HTERT RPE-1 (cell line): ENCODE measurements around the gene FUBP1.
"Not testable (repeated sequence)": the region's sequence is repeated elsewhere in the genome, so short reads cannot be mapped to it uniquely, and the experiment has no call there.

Experiments used
- in situ Hi-C: fragments of 300-500 bp; cut with MboI; formaldehyde crosslinking; loops from 4 replicates; pipeline ENCODE4 v1.14.3; 2020; ENCODE audit warnings: low sequenced_read_pairs

FUBP1 gene

GRCh38 chr1:77978969-77979876 is at the start of gene FUBP1:
Gene FUBP1, minus strand, starts transcription at chr1:77979072. Its CDS starts 68 bp downstream, at chr1:77979004.
- in situ Hi-C loops, result no loop called here

GRCh38 chr1:78021134-78021533 is 42.3 kb upstream of the FUBP1 start:
- in situ Hi-C loops, result not testable (repeated sequence)

GRCh38 chr1:78019024-78019423 is 40.2 kb upstream of the FUBP1 start:
- in situ Hi-C loops, result no loop called here

DNA sequence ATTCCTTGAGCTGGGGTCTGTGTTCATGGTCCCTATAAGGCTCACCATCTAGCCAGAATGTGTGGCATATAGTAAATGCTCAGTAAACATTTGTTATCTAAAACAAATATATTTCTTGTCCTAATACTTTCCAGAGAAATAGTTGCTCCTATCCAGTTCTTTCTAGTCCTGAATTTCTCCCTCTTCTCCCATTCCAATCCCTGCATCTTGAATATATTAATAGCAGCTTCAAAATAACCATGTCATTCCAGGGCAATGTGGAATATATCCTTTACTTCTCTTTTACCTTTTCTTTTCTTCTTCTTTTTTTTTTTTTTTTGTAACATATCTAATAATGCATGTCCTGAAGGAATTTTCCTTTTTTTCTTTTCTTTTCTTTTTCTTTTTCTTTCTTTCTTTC is 36.3 kb upstream of the FUBP1 start:
- in situ Hi-C loops, result no loop called here

DNA sequence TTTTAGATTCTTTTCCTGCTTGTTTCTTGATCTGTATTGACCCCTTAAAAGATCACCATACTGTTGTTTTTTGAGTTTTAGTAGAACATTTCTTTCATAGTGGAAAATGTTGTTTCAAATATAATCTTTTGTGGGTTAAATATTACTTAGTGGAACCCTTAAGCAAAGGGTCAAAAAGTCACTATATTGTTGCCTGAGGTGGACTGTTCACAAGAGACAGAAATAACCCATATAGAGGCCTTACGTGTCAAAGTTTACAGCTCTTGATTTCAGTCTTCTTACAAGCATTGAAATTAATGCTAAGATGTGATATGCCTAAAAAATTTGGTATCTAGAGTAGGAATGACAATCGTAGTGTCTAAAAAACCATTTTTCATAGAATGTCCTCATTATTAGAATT is 32.2 kb upstream of the FUBP1 start:
- in situ Hi-C loops, result no loop called here

GRCh38 chr1:78009836-78010235 is 31.0 kb upstream of the FUBP1 start:
- in situ Hi-C loops, result no loop called here

GRCh38 chr1:78009276-78009675 is 30.4 kb upstream of the FUBP1 start:
- in situ Hi-C loops, result no loop called here

DNA sequence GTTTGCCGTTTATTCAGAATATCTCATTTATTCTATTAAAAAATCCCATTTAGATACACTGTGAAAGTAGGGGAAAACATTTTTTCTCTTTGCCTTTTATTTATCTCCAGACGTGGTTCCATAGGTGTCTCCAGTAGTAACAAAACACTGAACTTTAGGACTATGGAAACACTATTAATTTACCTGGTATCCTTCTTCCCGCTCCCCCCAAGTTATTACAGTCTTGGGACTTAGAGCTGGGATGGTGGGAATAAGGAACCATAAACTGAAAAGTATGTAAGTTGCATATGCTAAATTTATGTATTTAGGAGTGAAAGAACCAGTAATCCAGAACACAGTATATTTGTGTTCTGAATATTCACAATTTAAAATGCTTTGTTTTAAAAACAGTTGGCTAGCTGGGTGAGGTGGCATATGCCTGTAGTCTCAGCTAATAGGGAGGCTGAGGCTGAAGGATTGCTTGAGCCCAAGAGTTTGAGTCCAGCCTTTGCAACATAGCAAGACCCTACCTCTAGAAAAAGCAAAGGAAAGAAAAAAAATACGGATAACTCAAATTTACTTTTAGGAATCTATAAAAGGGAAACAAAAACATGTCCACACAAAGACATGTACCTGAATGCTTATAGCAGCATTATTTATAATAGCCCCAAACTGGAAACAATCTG is 28.9 kb upstream of the FUBP1 start:
- in situ Hi-C loops, result no loop called here

DNA sequence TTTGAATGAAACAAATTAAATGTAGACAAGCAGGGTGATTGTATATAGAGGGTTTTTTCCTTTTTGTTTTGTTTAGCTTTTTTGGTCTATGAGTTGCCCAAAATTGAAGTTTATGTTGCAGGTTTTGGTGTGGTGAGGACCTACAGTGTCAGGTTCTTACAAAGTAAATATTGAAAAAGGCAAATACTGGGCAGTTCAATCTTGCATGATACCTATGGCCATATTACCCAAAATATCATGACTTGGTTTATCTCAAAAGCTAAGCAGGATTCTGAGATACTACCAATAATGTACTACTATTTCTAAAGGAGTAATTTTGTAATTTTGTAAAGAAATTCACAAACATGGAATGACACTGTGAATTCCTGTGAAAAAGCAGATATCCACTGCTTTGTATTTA is 27.6 kb upstream of the FUBP1 start:
- in situ Hi-C loops, result no loop called here

DNA sequence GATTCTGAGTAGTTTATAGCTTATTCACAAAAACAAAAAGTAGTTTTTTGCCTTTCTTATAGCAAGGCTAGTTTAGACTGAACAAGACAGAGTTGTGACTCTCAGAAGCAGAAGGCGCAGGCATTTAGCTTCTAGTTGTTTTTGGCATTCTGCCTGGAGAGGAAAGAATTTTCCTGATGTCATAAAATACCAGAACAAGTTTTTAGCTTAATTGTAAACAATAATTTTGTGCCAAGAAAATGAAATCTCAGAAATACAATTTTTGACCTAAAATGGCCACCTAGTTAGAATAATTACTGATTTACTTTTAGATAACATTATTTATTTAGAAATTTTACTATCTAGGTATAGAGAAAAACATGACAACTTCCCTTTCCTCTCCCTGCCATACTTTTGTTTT is 26.9 kb upstream of the FUBP1 start:
- in situ Hi-C loops, result no loop called here

DNA sequence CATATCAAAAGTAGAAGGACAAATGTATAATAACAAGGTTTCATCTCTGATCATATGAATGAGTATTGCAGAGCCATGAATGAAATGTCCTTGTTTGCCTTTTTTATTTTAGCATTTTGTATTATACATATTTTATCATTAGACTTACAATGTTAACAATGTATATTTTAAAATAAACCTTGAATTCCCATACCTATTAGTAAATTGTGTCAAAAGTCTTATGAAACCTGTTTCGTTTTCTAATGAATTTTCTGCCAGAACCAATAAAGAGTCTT is 26.5 kb upstream of the FUBP1 start:
- in situ Hi-C loops, result no loop called here

DNA sequence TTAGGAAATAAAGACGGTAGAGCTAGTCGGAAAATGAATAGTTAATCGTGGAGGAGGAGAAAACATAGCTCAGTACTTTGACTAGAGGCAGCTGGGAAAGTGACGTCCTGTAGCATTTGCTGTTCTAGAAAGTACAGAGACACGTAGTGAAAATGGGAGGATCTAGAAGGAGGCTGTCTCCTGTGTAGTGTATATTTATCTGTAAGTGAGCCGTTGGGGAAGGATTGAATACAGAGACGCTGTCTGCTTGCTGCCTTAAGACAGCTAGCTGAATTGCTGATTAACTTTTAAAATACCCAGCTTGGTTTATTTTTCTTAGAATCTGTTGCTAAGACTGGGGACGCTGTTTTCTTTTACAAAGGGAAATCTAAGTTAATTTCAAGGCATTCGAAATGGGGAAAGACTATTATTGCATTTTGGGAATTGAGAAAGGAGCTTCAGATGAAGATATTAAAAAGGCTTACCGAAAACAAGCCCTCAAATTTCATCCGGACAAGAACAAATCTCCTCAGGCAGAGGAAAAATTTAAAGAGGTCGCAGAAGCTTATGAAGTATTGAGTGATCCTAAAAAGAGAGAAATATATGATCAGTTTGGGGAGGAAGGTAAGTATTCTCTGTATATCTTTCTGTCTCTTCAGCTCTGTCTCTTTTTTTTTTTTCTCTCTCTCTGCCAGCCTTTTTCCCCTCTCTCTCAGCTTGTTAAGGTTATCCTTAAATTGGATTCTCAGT is 26.0 kb upstream of the FUBP1 start, which contains the start of gene DNAJB4:
Gene DNAJB4 (plus strand): TSS at position 221 of the 729 bp plus-strand sequence. CDS start 172 bp downstream, at position 393.
- in situ Hi-C loops, result no loop called here

- in situ Hi-C loops, result no loop called here
These were observed 25.2 kb upstream of the FUBP1 start for GRCh38 chr1:78003882-78004718.

- in situ Hi-C loops, result no loop called here
These were observed 24.3 kb upstream of the FUBP1 start for GRCh38 chr1:78003070-78003746.

DNA sequence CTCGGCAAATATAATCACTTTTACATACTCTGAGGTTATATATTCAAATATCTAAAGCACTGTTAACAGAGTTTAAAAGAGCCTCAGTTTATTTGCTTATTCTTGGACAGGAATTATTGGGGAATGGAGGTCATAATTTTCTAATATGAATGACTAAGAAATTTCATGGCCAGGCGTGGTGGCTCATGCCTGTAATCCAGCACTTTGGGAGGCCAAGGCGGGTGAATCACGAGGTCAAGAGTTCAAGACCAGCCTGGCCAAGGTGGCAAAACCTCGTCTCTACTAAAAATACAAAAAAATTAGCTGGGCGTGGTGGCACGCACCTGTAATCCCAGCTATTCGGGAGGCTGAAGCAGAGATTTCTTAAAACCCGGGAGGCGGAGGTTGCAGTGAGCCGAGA is 21.7 kb upstream of the FUBP1 start:
- in situ Hi-C loops, result not testable (repeated sequence)

GRCh38 chr1:77996734-77997133 is 17.9 kb upstream of the FUBP1 start:
- in situ Hi-C loops, result no loop called here

GRCh38 chr1:77994117-77994705 is 15.3 kb upstream of the FUBP1 start:
- in situ Hi-C loops, result no loop called here

GRCh38 chr1:77991638-77992037 is 12.8 kb upstream of the FUBP1 start:
- in situ Hi-C loops, result no loop called here

GRCh38 chr1:77990629-77991204 is 11.8 kb upstream of the FUBP1 start:
- in situ Hi-C loops, result no loop called here

GRCh38 chr1:77989744-77990143 is 10.9 kb upstream of the FUBP1 start:
- in situ Hi-C loops, result no loop called here
